ENCODE results near the gene INSYN1. TPM values are rescaled to one million over a fixed set of nuclear protein-coding genes. Genes with fewer than 3 reads are reported as not detected.
"Not testable (repeated sequence)": the region's sequence is repeated elsewhere in the genome, so short reads cannot be mapped to it uniquely, and the experiment has no call there.

INSYN1 gene
- total RNA-seq, 2 donors from 2014 or later, result 1.3 to 3.6 TPM

DNA sequence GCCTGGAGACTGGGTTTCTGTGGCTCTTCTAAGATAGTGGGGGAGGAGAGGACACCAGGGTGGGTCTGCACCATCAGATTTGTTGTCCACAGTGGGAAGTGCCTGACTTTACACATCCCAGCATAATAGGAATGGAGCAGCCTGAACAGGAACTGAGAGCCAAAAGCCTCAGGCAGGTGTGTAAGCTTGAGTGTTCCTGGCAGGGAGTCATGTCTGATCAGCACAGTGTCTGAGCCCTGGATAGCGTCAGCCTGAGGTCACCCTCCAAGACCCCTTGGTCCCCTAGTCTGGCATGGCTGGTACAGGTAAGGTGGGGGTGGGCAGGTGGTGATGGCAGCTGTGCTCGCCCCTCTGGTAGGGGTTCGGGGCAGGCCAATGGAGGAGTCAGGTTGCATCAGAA, 20.2 kb downstream of the INSYN1 start:
- DNase-seq (no peak), ATAC-seq (no peak)
- Histone ChIP-seq H3K27me3 (no peaks in the 10 kb centered on the region), H3K27ac (no peak overlapping the region), H3K4me1 (no peaks in the 10 kb centered on the region), H3K36me3 (replicated peaks in 1 of 2; ENCODE audit: insufficient read depth in 1 of 2, low read depth in 2 of 2) (no peaks in the 10 kb centered on the region), H3K9me3 (no peaks in the 10 kb centered on the region), H3K4me3 (no peak overlapping the region)
- intact Hi-C loops (cut with DNase I), result no loop called here
- WGBS, 2 donors, result 25% methylated on average over 3 of the region's 3 CpGs; no CpG with 5 or more reads in 1 of the 2 donors
- no peak for TF ChIP-seq CTCF (IDR thresholded peaks at IDR 0.05)

DNA sequence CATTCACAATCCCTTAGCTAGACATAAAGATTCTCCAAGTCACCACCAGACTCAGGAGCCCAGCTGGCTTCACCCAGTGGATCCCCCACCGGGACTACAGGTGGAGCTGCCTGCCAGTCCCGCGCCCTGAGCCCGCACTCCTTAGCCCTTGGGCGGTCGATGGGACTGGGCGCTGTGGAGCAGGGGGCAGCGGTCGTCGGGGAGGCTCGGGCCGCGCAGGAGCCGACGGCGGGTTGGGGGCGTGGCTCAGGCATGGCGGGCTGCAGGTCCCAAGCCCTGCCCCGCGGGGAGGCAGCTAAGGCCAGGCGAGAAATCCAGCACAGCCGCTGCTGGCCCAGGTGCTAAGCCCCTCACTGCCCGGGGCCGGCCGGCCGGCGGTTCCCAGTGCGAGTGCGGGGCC, 21.1 kb downstream of the INSYN1 start:
- ATAC-seq; intact Hi-C loops (cut with DNase I): not testable (repeated sequence)
- WGBS, 2 donors, result 75 to 92% methylated on average over 9 to 15 of the region's 29 CpGs

GRCh38 chr15:73727330-73727976, 25.7 kb downstream of the INSYN1 start:
- DNase-seq (no peak), ATAC-seq (no peak)
- no peak for TF ChIP-seq POLR2A (IDR thresholded peaks at IDR 0.05)
- no peak for TF ChIP-seq CTCF (IDR thresholded peaks at IDR 0.05)
- H3K4me1 ChIP-seq, result no peaks in the 10 kb centered on the region
- no peak overlapping the region for H3K4me3 ChIP-seq
- H3K9me3 ChIP-seq, result no peaks in the 10 kb centered on the region
- 80 to 84% methylated on average over 7 of the region's 7 CpGs for WGBS, 2 donors
- H3K27ac ChIP-seq, result no peak overlapping the region
- intact Hi-C loops (cut with DNase I), result no loop called here
- H3K27me3 ChIP-seq, result no peaks in the 10 kb centered on the region
- H3K36me3 ChIP-seq (replicated peaks in 1 of 2; ENCODE audit: insufficient read depth in 1 of 2, low read depth in 2 of 2), result no peaks in the 10 kb centered on the region

More for the DNA sequence above, 21.1 kb downstream of the INSYN1 start:
- DNase-seq; H3K4me3 ChIP-seq; H3K4me1 ChIP-seq; H3K27ac ChIP-seq; H3K9me3 ChIP-seq; H3K27me3 ChIP-seq; H3K36me3 ChIP-seq (replicated peaks in 1 of 2; ENCODE audit: insufficient read depth in 1 of 2, low read depth in 2 of 2): not testable (repeated sequence)

GRCh38 chr15:73724212-73724611, 28.9 kb downstream of the INSYN1 start:
- no peak for TF ChIP-seq POLR2A (IDR thresholded peaks at IDR 0.05)
- TF ChIP-seq CTCF (IDR thresholded peaks at IDR 0.05), result no peak
- Histone ChIP-seq H3K36me3 (replicated peaks in 1 of 2; ENCODE audit: insufficient read depth in 1 of 2, low read depth in 2 of 2) (no peaks in the 10 kb centered on the region), H3K4me3 (no peak overlapping the region), H3K4me1 (no peaks in the 10 kb centered on the region), H3K27me3 (no peaks in the 10 kb centered on the region), H3K27ac (no peak overlapping the region), H3K9me3 (no peaks in the 10 kb centered on the region)
- ATAC-seq, result no peak
- DNase-seq, result no peak
- 52 to 66% methylated on average over 3 of the region's 3 CpGs for WGBS, 2 donors
- intact Hi-C loops (cut with DNase I), result no loop called here

- Histone ChIP-seq H3K36me3 (replicated peaks in 1 of 2; ENCODE audit: insufficient read depth in 1 of 2, low read depth in 2 of 2) (no peaks in the 10 kb centered on the region), H3K27me3 (no peaks in the 10 kb centered on the region), H3K4me3 (no peak overlapping the region), H3K9me3 (no peaks in the 10 kb centered on the region), H3K27ac (no peak overlapping the region), H3K4me1 (no peaks in the 10 kb centered on the region)
- intact Hi-C loops (cut with DNase I), result no loop called here
- no peak for TF ChIP-seq POLR2A (IDR thresholded peaks at IDR 0.05)
- no peak for TF ChIP-seq CTCF (IDR thresholded peaks at IDR 0.05)
- no peak for ATAC-seq
- WGBS, 2 donors, result 37% methylated on average over 4 of the region's 4 CpGs
- DNase-seq, result no peak
Measured at GRCh38 chr15:73723191-73723590, 30.0 kb downstream of the INSYN1 start.
